Fibroblast of lung (primary cell): ENCODE measurements around the gene RPS21. TPM values are rescaled to one million over a fixed set of nuclear protein-coding genes. Genes with fewer than 3 reads are reported as not detected.

Experiments used
- DNase-seq, 2 donors: peaks; one replicate each; pipeline versions ENCODE4 v3.0.0 to v3.0.0-alpha.2; 2010; ENCODE audit warnings: low read depth in 2 of 2
- H2AFZ ChIP-seq: 2 replicates; pipeline ENCODE4 v1.5.1; 2012; ENCODE audit warnings: low read length, control low read depth, inconsistent platforms
- H3K27ac ChIP-seq: 2 replicates; pipeline ENCODE4 v1.5.1; 2011; ENCODE audit warnings: low read length, control low read depth; ENCODE audit not compliant: insufficient read depth
- H3K27me3 ChIP-seq: 2 replicates; pipeline ENCODE4 v1.5.1; 2011; ENCODE audit warnings: mild to moderate bottlenecking, low read length; ENCODE audit not compliant: control insufficient read depth, insufficient read depth
- H3K36me3 ChIP-seq: 2 replicates; pipeline ENCODE4 v1.5.1; 2011; ENCODE audit warnings: low read length; ENCODE audit not compliant: control insufficient read depth, insufficient read depth
- H3K4me1 ChIP-seq: 2 replicates; pipeline ENCODE4 v1.5.1; 2011; ENCODE audit warnings: low read length; ENCODE audit not compliant: control insufficient read depth, insufficient read depth; ENCODE audit errors: extremely low read depth
- H3K4me2 ChIP-seq: 2 replicates; pipeline ENCODE4 v1.5.1; 2011; ENCODE audit warnings: low read length, control low read depth; ENCODE audit not compliant: insufficient read depth; ENCODE audit errors: extremely low read depth
- H3K4me3 ChIP-seq, 4 experiments: fragments of 200-600 bp in 1 of 4; sonication (generic) in 1 of 4; replicated peaks in 1 of 4; 2 replicates each; pipeline ENCODE4 v1.5.1; 2011 to 2016; ENCODE audit warnings: low read length in 4 of 4, low read depth in 3 of 4, mild to moderate bottlenecking in 3 of 4, control low read depth in 2 of 4, inconsistent platforms in 1 of 4, mixed read lengths in 1 of 4; ENCODE audit not compliant: insufficient read depth in 1 of 4; ENCODE audit errors: control extremely low read depth in 1 of 4
- H3K79me2 ChIP-seq: 2 replicates; pipeline ENCODE4 v1.5.1; 2012; ENCODE audit warnings: mild to moderate bottlenecking, low read length, inconsistent platforms; ENCODE audit not compliant: control insufficient read depth, insufficient read depth
- H3K9ac ChIP-seq: 2 replicates; pipeline ENCODE4 v1.5.1; 2011; ENCODE audit warnings: mild to moderate bottlenecking, low read length, control low read depth; ENCODE audit not compliant: insufficient read depth
- H3K9me3 ChIP-seq: 2 replicates; pipeline ENCODE4 v1.5.1; 2012; ENCODE audit warnings: low read depth, low read length; ENCODE audit not compliant: control insufficient read depth, insufficient read depth
- H4K20me1 ChIP-seq: 2 replicates; pipeline ENCODE4 v1.5.1; 2011; ENCODE audit warnings: low read length; ENCODE audit not compliant: control insufficient read depth, insufficient read depth; ENCODE audit errors: extremely low read depth
- EZH2 ChIP-seq: IDR thresholded peaks from 2 replicates; pipeline ENCODE4 v1.5.1; 2012; ENCODE audit warnings: low read length, control low read depth, mild to moderate bottlenecking; ENCODE audit errors: missing control alignments
- polyA plus RNA-seq, 2 donors: library from polyadenylated mRNA; depleted of rRNA in 1 of 2; stranded (reverse) in 1 of 2; unstranded in 1 of 2; fragments of >200 nt; gene quantifications; 2 replicates each; pipeline ENCODE4 v1.2.1, GENCODE V29; 2011 to 2012; ENCODE audit warnings: missing spikeins in 1 of 2
- total RNA-seq: library from RNA; depleted of rRNA; stranded (reverse); fragments of >200 nt; gene quantifications from 2 replicates; pipeline ENCODE4 v1.2.1, GENCODE V29; 2014
- TF ChIP-seq, protein P1 (sequence below), 2 donors: IDR thresholded peaks in 1 of 2; conservative IDR thresholded peaks in 1 of 2; 1 replicate in 1 of 2; 2 replicates in 1 of 2; pipeline ENCODE4 v1.5.1; 2011 to 2012; ENCODE audit warnings: low read length in 2 of 2, control low read depth in 1 of 2, inconsistent platforms in 1 of 2, low read depth in 1 of 2, mild to moderate bottlenecking in 1 of 2

Gene RPS21
- total and polyA plus RNA-seq, 2 donors (not counting 1 experiment from before 2014, with no cell fraction given), result 867 to 2,081 TPM

DNA sequence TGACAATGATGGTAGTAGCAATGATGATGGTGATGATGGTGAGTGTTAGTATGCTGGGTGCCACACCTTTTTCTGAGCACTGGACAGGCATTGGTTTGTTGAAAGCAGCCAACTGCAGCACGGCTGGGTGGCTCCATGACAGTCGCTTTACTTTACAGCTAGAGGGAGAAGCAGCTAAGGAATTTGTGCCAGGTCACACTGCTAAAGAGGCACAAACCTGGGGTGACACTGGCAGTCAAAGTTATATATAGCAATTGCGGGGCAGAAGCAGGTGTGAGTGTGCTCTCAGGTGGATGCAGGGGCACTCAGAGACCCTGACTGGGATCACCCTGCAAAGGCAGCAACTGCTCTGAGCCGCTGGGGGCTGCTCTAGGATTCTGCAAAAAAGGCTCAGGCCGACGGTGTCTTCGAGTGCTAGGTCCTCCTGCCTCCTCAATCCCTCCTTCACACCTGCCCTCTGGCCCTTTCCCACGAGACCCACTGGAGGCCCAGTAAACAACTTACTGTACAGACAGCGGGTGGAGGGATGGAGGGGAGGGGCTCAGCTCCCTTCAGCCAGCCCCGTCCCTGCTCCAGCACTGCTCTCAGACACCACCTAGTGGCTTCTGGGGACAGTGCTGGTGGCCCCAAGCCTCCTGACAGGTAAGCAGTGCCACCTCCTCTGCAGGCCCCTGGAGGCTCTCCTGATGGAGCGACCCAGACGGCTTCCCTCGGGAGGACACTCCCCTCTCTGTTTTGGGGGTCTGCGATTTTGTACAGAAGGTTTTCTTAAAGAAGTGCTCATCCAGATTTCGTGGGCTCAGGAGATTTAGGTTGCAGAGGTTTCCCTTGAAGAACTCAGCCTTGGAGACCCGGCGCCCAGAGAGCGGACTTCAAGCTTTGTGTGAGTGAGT, 4.4 kb upstream of the RPS21 start:
- H3K9me3 ChIP-seq, result no peaks in the 10 kb centered on the region
- H3K4me3 ChIP-seq, result no peak overlapping the region
- H3K9ac ChIP-seq, result no peak overlapping the region
- peaks cover 10% of the 10 kb centered on the region for H3K36me3 ChIP-seq
- no peak for TF ChIP-seq EZH2
- TF ChIP-seq, protein P1, sequence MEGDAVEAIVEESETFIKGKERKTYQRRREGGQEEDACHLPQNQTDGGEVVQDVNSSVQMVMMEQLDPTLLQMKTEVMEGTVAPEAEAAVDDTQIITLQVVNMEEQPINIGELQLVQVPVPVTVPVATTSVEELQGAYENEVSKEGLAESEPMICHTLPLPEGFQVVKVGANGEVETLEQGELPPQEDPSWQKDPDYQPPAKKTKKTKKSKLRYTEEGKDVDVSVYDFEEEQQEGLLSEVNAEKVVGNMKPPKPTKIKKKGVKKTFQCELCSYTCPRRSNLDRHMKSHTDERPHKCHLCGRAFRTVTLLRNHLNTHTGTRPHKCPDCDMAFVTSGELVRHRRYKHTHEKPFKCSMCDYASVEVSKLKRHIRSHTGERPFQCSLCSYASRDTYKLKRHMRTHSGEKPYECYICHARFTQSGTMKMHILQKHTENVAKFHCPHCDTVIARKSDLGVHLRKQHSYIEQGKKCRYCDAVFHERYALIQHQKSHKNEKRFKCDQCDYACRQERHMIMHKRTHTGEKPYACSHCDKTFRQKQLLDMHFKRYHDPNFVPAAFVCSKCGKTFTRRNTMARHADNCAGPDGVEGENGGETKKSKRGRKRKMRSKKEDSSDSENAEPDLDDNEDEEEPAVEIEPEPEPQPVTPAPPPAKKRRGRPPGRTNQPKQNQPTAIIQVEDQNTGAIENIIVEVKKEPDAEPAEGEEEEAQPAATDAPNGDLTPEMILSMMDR (conservative IDR thresholded peaks at IDR 0.05 in 1 of 2, IDR thresholded peaks at IDR 0.05 in 1 of 2; ENCODE audit: low read depth in 1 of 2, low read length in 2 of 2), result peak; percentile 84 to 93
- DNase-seq, result peak; percentile 62 to 66
- peaks cover 10% of the 10 kb centered on the region for H3K4me1 ChIP-seq
- peaks cover 30% of the 10 kb centered on the region for H3K79me2 ChIP-seq
- H3K4me2 ChIP-seq, result no peak overlapping the region
- H2AFZ ChIP-seq, result no peak overlapping the region
- no peaks in the 10 kb centered on the region for H4K20me1 ChIP-seq
- H3K27ac ChIP-seq, result no peak overlapping the region
- H3K27me3 ChIP-seq, result no peaks in the 10 kb centered on the region

DNA sequence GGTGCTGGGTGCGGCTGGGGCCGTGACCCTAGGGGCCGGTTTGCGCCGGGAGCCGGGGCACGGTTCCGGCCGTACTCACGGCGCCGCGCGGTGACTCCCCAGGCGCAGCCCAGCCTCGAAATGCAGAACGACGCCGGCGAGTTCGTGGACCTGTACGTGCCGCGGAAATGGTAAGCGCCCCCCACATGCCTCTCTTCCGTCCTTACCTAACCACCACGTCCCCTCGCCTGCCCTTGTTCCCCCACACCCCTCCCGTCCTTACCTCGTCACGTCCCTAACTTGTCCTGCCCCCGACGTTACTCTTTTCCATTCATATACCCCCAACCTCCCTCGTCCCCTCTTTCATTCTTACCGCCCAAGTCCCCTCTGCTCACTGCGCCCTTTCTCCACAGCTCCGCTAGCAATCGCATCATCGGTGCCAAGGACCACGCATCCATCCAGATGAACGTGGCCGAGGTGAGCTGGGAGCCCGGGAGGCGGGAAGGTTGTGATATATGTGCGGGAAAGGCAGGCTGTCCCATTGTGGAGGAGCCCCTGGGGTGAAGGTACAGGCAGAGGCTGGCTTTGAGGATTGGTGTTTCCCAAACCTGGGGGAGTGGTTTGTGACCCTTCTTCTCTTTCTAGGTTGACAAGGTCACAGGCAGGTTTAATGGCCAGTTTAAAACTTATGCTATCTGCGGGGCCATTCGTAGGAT, 463 bp downstream of the RPS21 start:
- H3K4me2 ChIP-seq, result peak overlapping the region; percentile 79
- DNase-seq, result no peak
- peaks cover 46% of the 10 kb centered on the region for H3K79me2 ChIP-seq
- H3K36me3 ChIP-seq, result peaks cover 20% of the 10 kb centered on the region
- peaks cover 9% of the 10 kb centered on the region for H3K4me1 ChIP-seq
- H3K9ac ChIP-seq, result peak overlapping the region; percentile 98
- TF ChIP-seq, protein P1 (conservative IDR thresholded peaks at IDR 0.05 in 1 of 2, IDR thresholded peaks at IDR 0.05 in 1 of 2; ENCODE audit: low read depth in 1 of 2, low read length in 2 of 2), result no peak
- TF ChIP-seq EZH2, result no peak
- H2AFZ ChIP-seq, result no peak overlapping the region
- peak overlapping the region; percentile 76 for H3K27ac ChIP-seq
- H3K9me3 ChIP-seq, result no peaks in the 10 kb centered on the region
- H3K27me3 ChIP-seq, result no peaks in the 10 kb centered on the region
- no peaks in the 10 kb centered on the region for H4K20me1 ChIP-seq
- H3K4me3 ChIP-seq, result peak overlapping the region; percentile 84 to 98 (median 94)

DNA sequence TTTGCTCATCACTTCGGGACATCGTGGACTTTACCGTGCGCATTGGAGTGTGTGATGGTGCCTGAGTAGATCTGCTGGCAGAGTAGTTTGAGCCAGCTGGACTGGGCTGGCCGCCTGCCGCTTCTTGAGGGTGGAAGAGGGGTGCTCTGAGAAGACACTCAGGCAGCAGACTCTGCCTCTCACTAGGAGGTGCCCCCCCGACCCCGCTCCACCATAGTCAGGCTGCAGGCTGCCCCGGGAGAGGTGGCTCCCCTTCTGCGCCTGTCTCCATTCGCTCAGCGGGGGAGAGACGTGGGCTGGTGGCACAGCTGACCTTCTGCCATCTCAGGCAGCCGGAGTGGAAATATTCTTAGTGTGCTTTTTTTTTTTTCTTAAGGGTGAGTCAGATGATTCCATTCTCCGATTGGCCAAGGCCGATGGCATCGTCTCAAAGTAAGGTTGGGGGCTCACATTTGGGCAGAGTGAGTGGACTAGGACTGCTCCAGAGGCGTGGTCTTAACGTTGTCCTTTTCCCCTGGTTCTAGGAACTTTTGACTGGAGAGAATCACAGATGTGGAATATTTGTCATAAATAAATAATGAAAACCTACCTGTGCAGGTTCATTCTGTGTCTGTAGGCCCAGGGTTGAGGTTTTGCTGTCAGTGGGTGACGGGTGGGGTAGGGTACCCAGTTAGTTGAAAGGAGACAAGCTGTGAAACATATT, 1.2 kb downstream of the RPS21 start:
- no peak for DNase-seq
- H3K9ac ChIP-seq, result peak overlapping the region; percentile 10
- H3K27me3 ChIP-seq, result no peaks in the 10 kb centered on the region
- no peak overlapping the region for H2AFZ ChIP-seq
- peaks cover 9% of the 10 kb centered on the region for H3K4me1 ChIP-seq
- H3K27ac ChIP-seq, result peak overlapping the region; percentile 76
- no peaks in the 10 kb centered on the region for H3K9me3 ChIP-seq
- peaks cover 19% of the 10 kb centered on the region for H3K36me3 ChIP-seq
- H3K79me2 ChIP-seq, result peaks cover 46% of the 10 kb centered on the region
- TF ChIP-seq, protein P1 (conservative IDR thresholded peaks at IDR 0.05 in 1 of 2, IDR thresholded peaks at IDR 0.05 in 1 of 2; ENCODE audit: low read depth in 1 of 2, low read length in 2 of 2), result no peak
- no peak for TF ChIP-seq EZH2
- H3K4me2 ChIP-seq, result peak overlapping the region; percentile 79
- peak overlapping the region; percentile 84 to 98 (median 94) for H3K4me3 ChIP-seq
- H4K20me1 ChIP-seq, result no peaks in the 10 kb centered on the region
